AG10803 (cell line): ENCODE measurements around the gene AQP6.

Experiments
- DNase-seq: peaks from one replicate; pipeline ENCODE4 v3.0.0; 2010; ENCODE audit warnings: low read depth
- H3K4me3 ChIP-seq: 2 replicates; pipeline ENCODE4 v1.5.1; 2011; ENCODE audit warnings: mild to moderate bottlenecking, low read length, control low read depth
- TF ChIP-seq, protein P1 (sequence below): conservative IDR thresholded peaks from 2 replicates; pipeline ENCODE4 v1.5.1; 2011; ENCODE audit warnings: mild to moderate bottlenecking, low read length, control low read depth, inconsistent platforms

Gene AQP6

GRCh38 chr12:49953961-49954846 lies 18.5 kb upstream of the AQP6 start:
- TF ChIP-seq, protein P1, sequence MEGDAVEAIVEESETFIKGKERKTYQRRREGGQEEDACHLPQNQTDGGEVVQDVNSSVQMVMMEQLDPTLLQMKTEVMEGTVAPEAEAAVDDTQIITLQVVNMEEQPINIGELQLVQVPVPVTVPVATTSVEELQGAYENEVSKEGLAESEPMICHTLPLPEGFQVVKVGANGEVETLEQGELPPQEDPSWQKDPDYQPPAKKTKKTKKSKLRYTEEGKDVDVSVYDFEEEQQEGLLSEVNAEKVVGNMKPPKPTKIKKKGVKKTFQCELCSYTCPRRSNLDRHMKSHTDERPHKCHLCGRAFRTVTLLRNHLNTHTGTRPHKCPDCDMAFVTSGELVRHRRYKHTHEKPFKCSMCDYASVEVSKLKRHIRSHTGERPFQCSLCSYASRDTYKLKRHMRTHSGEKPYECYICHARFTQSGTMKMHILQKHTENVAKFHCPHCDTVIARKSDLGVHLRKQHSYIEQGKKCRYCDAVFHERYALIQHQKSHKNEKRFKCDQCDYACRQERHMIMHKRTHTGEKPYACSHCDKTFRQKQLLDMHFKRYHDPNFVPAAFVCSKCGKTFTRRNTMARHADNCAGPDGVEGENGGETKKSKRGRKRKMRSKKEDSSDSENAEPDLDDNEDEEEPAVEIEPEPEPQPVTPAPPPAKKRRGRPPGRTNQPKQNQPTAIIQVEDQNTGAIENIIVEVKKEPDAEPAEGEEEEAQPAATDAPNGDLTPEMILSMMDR: no peak
- no peak for DNase-seq
- no peak overlapping the region for H3K4me3 ChIP-seq

DNA sequence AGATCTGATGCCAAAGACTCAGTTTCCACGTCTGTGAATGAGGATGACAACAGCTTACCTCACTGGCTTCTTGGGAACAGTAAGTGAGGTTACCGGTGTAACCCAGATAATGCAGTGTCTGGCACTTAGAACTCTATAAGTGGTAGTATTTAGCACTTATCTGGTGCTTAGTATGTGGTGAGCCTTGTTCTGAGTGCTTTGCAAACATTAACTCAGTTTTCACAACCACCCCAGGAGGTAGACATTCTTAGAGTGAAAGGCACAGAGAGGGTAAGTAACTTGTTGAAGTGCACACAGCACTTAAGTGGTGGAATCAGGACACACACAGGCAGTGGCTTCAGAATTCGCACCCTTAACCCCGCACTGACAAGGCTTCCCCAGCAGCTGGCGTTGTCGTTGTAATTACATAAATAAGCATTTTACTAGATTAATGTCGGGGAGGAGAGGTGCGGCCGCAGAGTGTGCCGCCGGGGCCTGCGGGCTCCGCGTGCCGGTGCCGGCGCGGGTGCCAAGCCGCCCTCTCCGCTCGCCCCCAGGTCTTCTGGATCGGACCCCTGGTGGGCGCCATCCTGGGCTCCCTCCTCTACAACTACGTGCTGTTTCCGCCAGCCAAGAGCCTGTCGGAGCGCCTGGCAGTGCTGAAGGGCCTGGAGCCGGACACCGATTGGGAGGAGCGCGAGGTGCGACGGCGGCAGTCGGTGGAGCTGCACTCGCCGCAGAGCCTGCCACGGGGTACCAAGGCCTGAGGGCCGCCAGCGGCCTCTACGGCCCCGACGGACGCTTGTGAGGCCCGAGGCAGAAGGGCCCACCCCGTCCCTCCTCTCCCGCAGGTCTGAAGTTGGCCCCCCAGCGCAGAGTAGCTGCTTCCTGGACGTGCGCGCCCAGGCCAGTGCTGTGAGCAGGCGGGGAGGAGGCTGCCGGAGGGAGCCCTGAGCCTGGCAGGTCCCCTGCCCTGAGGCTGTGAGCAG lies 17.6 kb upstream of the AQP6 start:
- H3K4me3 ChIP-seq: no peak overlapping the region
- TF ChIP-seq, protein P1: no peak
- no peak for DNase-seq

DNA sequence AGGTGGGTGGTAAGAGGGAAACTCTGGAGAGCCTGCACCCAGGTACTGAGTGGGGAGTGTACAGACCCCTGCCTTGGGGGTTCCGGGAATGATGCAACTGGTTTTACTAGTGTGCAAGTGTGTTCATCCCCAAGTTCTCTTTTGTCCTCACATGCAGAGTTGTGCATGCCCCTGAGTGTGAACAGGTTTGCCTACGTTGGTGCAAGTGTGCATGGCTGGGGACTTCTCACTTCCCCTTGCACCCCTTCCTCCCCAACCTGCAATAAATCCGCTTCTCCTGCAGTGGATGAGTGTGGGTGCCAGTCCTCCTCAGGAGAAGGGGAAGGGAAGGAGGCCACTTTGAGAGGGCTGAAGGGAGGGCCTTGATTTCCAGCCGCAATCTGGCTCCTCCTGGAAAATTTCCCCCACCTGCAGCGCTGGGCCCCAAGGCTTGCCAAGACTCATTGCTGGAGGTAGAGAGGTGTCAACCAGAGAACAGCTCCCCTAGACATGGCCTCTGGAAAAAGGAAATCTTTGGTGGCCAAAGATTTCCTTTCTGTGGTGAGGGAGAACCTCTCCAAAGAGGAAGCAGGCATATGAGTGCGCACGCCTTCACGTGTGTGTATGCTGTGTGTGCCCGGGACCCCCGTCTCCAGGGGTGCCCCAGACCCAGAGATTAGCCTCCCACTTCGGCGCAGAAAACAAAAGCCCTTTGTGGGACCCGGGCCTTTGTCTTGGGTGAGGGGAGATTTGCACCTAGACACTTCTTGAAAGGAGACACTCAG lies 16.7 kb upstream of the AQP6 start:
- DNase-seq: no peak
- no peak overlapping the region for H3K4me3 ChIP-seq
- TF ChIP-seq, protein P1: no peak

- DNase-seq: no peak
- TF ChIP-seq, protein P1: no peak
- H3K4me3 ChIP-seq: no peak overlapping the region
Measured at GRCh38 chr12:49956663-49957569, 15.8 kb upstream of the AQP6 start.

DNA sequence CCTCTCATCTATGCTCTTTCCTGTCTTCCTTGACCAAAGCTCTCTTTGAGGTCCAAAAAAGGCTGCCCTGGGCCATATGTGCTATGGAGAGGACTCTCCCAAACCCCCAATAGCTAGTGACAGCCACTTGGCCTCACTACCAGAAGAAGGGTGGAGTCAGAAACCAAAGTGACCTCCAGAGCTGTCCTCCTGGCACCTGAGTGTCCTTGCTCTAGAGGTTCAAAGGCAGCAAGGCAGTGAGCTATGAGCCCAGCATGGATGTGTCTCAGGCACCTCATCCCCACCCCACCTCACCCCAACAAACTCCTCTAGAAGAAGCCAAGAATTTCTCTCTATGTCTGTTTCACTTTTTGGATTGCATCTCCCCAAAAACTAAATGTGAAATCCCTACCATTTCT lies 15.2 kb upstream of the AQP6 start:
- DNase-seq: no peak
- H3K4me3 ChIP-seq: no peak overlapping the region
- TF ChIP-seq, protein P1: no peak
